ENCODE measurements around the gene FOXP2.

DNA sequence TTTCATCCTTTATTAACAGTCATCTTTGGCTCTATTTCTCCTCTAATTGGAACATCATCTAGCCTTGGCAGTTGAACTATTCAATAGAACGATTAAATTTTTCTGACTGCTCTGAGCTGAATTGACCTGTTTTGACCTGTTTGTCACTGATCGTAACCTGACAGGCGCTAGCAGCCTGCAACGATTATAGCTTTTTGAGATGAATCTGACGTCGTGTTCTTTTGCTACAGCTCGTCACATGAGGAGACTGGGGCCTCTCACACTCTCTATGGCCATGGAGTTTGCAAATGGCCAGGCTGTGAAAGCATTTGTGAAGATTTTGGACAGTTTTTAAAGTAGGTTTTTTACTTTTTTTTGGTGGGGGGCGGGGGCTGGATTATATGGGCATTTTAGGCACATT, 229.8 kb downstream of the FOXP2 start:
- TF ChIP-seq, protein P1, sequence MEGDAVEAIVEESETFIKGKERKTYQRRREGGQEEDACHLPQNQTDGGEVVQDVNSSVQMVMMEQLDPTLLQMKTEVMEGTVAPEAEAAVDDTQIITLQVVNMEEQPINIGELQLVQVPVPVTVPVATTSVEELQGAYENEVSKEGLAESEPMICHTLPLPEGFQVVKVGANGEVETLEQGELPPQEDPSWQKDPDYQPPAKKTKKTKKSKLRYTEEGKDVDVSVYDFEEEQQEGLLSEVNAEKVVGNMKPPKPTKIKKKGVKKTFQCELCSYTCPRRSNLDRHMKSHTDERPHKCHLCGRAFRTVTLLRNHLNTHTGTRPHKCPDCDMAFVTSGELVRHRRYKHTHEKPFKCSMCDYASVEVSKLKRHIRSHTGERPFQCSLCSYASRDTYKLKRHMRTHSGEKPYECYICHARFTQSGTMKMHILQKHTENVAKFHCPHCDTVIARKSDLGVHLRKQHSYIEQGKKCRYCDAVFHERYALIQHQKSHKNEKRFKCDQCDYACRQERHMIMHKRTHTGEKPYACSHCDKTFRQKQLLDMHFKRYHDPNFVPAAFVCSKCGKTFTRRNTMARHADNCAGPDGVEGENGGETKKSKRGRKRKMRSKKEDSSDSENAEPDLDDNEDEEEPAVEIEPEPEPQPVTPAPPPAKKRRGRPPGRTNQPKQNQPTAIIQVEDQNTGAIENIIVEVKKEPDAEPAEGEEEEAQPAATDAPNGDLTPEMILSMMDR (IDR thresholded peaks at IDR 0.05): no peak
- TF ChIP-seq ZFX (IDR thresholded peaks at IDR 0.05; ENCODE audit: borderline replicate concordance): no peak

Measured in 22Rv1 (cell line).